ENCODE measurements around the gene HBS1L. TPM values are rescaled to one million over a fixed set of nuclear protein-coding genes. Genes with fewer than 3 reads are reported as not detected.
A peak's percentile ranks its signal among the peaks of the same experiment; 100 is the strongest.

HBS1L gene
- total and polyA plus RNA-seq, 4 donors: 32.7 to 89.0 (median 52.2) TPM

DNA sequence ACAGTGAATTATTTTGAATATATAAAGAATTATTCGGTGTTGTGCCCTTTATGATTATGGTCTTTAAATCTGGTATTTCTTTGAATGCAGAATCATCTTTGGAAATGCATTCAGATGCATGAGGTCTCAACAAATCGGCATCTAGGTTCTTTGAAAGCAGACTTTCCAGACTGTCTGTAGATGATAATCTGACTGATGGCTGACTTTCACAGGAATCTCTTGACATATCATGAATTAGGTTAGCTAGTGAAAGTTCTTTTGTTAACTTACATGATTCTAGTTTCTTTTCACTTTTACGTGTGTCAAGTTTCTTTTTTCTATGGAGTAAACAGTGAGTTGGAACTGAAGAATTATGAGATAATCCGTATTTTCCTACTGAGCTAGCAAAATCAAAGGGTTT is 17.1 kb downstream of the HBS1L start:
- no peaks in the 10 kb centered on the region for H3K9me3 ChIP-seq (ENCODE audit: control insufficient read depth in 4 of 4, low read length in 3 of 4)
- H3K27ac ChIP-seq (ENCODE audit: low read depth in 1 of 2, low read length in 2 of 2): peak overlapping the region in 1 of 2 donors; percentile 62
- no peaks in the 10 kb centered on the region for H3K27me3 ChIP-seq (ENCODE audit: control insufficient read depth in 4 of 4, insufficient read depth in 4 of 4, low read length in 3 of 4)
- no peak overlapping the region for H3K9ac ChIP-seq (ENCODE audit: low read depth in 1 of 2, low read length in 2 of 2)
- no peak overlapping the region for H3K4me3 ChIP-seq (ENCODE audit: low read depth in 1 of 3, low read length in 3 of 3)
- peaks cover 0 to 5% (median 3%) of the 10 kb centered on the region in 4 donors for H3K36me3 ChIP-seq (ENCODE audit: control insufficient read depth in 4 of 4, insufficient read depth in 3 of 4, low read depth in 1 of 4, low read length in 3 of 4)
- 56% methylated on average over 4 of the region's 4 CpGs for WGBS
- H3K4me1 ChIP-seq (ENCODE audit: control insufficient read depth in 4 of 4, insufficient read depth in 4 of 4, low read length in 3 of 4): peaks cover 5 to 32% (median 23%) of the 10 kb centered on the region in 4 donors
- TF ChIP-seq HNF4G (IDR thresholded peaks at IDR 0.05) (no peak), HNF4A (conservative IDR thresholded peaks at IDR 0.05) (no peak), RAD21 (IDR thresholded peaks at IDR 0.05) (no peak), JUND (IDR thresholded peaks at IDR 0.05) (no peak)
- TF ChIP-seq, protein P1, sequence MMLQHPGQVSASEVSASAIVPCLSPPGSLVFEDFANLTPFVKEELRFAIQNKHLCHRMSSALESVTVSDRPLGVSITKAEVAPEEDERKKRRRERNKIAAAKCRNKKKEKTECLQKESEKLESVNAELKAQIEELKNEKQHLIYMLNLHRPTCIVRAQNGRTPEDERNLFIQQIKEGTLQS (IDR thresholded peaks at IDR 0.05): no peak
- no peak for DNase-seq (ENCODE audit: low spot score)

DNA sequence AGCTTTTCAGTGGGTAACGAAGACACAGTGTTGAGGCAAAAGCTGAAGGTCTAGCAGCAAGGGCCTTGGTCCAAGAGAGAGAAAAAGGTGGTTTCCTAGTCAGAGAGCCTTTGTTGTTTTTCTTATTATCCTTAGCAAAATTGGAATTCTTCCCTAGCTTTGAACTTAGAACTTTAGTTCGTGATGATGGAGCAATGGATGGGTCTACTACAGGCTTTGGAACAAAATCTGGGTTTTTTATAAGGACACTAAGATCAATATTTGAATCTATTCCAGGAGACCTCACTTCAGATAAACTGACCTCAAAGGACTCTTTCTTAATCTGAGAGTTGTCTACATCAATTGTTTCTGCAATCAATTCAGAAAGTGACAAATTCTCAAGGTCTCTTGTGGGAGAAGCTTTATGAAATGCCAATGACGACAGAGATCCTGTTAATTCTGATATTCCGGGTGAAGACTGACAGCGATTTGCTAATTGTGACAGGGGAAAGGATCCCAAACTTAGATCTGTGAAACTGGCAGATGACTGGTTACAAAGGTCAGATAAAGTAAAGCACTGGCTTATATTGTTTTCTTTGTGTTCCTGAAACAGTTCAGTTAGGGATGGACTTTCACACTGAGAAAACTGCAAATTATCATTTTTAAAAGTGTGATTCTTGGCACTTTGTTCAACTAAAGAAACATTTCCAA is 17.7 kb downstream of the HBS1L start:
- no peak overlapping the region for H3K9ac ChIP-seq (ENCODE audit: low read depth in 1 of 2, low read length in 2 of 2)
- no peak overlapping the region for H3K4me3 ChIP-seq (ENCODE audit: low read depth in 1 of 3, low read length in 3 of 3)
- TF ChIP-seq NR2F2 (IDR thresholded peaks at IDR 0.05) (no peak), HNF4A (conservative IDR thresholded peaks at IDR 0.05) (peak; percentile 81 to 85), MAX (IDR thresholded peaks at IDR 0.05) (peak; percentile 36), GABPA (IDR thresholded peaks at IDR 0.05 in 1 of 2, conservative IDR thresholded peaks at IDR 0.05 in 1 of 2) (no peak), RAD21 (IDR thresholded peaks at IDR 0.05) (peak in 1 of 2 donors; percentile 8), RXRA (IDR thresholded peaks at IDR 0.05) (peak; percentile 72 to 84), FOXA2 (IDR thresholded peaks at IDR 0.05) (no peak), YY1 (IDR thresholded peaks at IDR 0.05) (peak; percentile 46), EGR1 (IDR thresholded peaks at IDR 0.05; ENCODE audit: low read depth in 2 of 2) (no peak), JUND (IDR thresholded peaks at IDR 0.05) (peak; percentile 21 to 42), TAF1 (conservative IDR thresholded peaks at IDR 0.05) (no peak), HNF4G (IDR thresholded peaks at IDR 0.05) (peak; percentile 21), ZBTB33 (IDR thresholded peaks at IDR 0.05) (peak; percentile 56), FOXA1 (IDR thresholded peaks at IDR 0.05) (no peak), REST (IDR thresholded peaks at IDR 0.05) (peak; percentile 27), CTCF (IDR thresholded peaks at IDR 0.05; ENCODE audit: low read depth, low read length, missing input control) (no peak), SP1 (IDR thresholded peaks at IDR 0.05) (peak; percentile 85)
- TF ChIP-seq, protein P1 (IDR thresholded peaks at IDR 0.05): peak; percentile 50
- H3K27ac ChIP-seq (ENCODE audit: low read depth in 1 of 2, low read length in 2 of 2): peak overlapping the region; percentile 1 to 62
- peaks cover 0 to 5% (median 3%) of the 10 kb centered on the region in 4 donors for H3K36me3 ChIP-seq (ENCODE audit: control insufficient read depth in 4 of 4, insufficient read depth in 3 of 4, low read depth in 1 of 4, low read length in 3 of 4)
- 38% methylated on average over 5 of the region's 5 CpGs for WGBS
- DNase-seq (ENCODE audit: low spot score): no peak
- no peaks in the 10 kb centered on the region for H3K27me3 ChIP-seq (ENCODE audit: control insufficient read depth in 4 of 4, insufficient read depth in 4 of 4, low read length in 3 of 4)
- H3K9me3 ChIP-seq (ENCODE audit: control insufficient read depth in 4 of 4, low read length in 3 of 4): no peaks in the 10 kb centered on the region
- H3K4me1 ChIP-seq (ENCODE audit: control insufficient read depth in 4 of 4, insufficient read depth in 4 of 4, low read length in 3 of 4): peaks cover 5 to 32% (median 23%) of the 10 kb centered on the region in 4 donors

Measured in liver (tissue), 9 donors.